Hematopoietic multipotent progenitor cell treated with erythropoietin and hydrocortisone succinate and interleukin-3 and kit ligand, for 8 days (in vitro differentiated cells): ENCODE measurements around the gene SMYD1.
"Not testable (repeated sequence)": the region's sequence is repeated elsewhere in the genome, so short reads cannot be mapped to it uniquely, and the experiment has no call there.

Experiments
- DNase-seq: peaks from one replicate; pipeline ENCODE4 v3.0.0-alpha.2; 2015

SMYD1 gene

GRCh38 chr2:88067598-88067997 is at the start of gene SMYD1:
TSS of gene SMYD1 (plus strand) at chr2:88067825. CDS start at chr2:88067865, 40 bp downstream.
- no peak for DNase-seq

GRCh38 chr2:88018077-88018805 is 49.4 kb upstream of the SMYD1 start:
- peak; percentile 66 for DNase-seq

GRCh38 chr2:88018909-88019308 is 48.7 kb upstream of the SMYD1 start:
- DNase-seq = no peak

GRCh38 chr2:88019985-88020384 is 47.6 kb upstream of the SMYD1 start:
- DNase-seq = no peak

- DNase-seq = no peak
These were observed 45.0 kb upstream of the SMYD1 start for GRCh38 chr2:88022669-88022921.

GRCh38 chr2:88024509-88024908 is 43.1 kb upstream of the SMYD1 start:
- no peak for DNase-seq

GRCh38 chr2:88027697-88028389 is 39.8 kb upstream of the SMYD1 start:
- peak; percentile 49 for DNase-seq

GRCh38 chr2:88028931-88029330 is 38.7 kb upstream of the SMYD1 start:
- DNase-seq = no peak

GRCh38 chr2:88032070-88032702 is 35.4 kb upstream of the SMYD1 start:
- DNase-seq = no peak

- DNase-seq = no peak
These were observed 31.4 kb upstream of the SMYD1 start for GRCh38 chr2:88036182-88036581.

GRCh38 chr2:88036606-88037005 is 31.0 kb upstream of the SMYD1 start:
- DNase-seq = no peak

GRCh38 chr2:88038263-88039105 is 29.1 kb upstream of the SMYD1 start:
- DNase-seq = no peak

GRCh38 chr2:88042476-88042875 is 25.1 kb upstream of the SMYD1 start:
- DNase-seq = no peak

GRCh38 chr2:88045561-88045960 is 22.1 kb upstream of the SMYD1 start:
- DNase-seq = not testable (repeated sequence)

- no peak for DNase-seq
These were observed 19.1 kb upstream of the SMYD1 start for GRCh38 chr2:88048541-88048940.

GRCh38 chr2:88049622-88050021 is 18.0 kb upstream of the SMYD1 start:
- no peak for DNase-seq

- DNase-seq = no peak
These were observed 15.8 kb upstream of the SMYD1 start for GRCh38 chr2:88051792-88052191.

GRCh38 chr2:88053296-88053695 is 14.3 kb upstream of the SMYD1 start:
- DNase-seq = no peak

- peak; percentile 24 for DNase-seq
These were observed 13.5 kb upstream of the SMYD1 start for GRCh38 chr2:88053934-88054781.

- peak; percentile 17 for DNase-seq
These were observed 12.7 kb upstream of the SMYD1 start for GRCh38 chr2:88054782-88055370.

GRCh38 chr2:88055371-88056128 is 12.1 kb upstream of the SMYD1 start, which contains the start of gene KRCC1:
TSS of gene KRCC1 (minus strand) at chr2:88055783. CDS start at chr2:88028563, 27,220 bp downstream.
- peak; percentile 95 for DNase-seq
